Mesodermal cell (in vitro differentiated cells): Measurements from ENCODE around the gene KRT7.

Experiments
- H3K27ac ChIP-seq: 2 replicates; pipeline ENCODE4 v1.7.0; 2013; ENCODE audit warnings: mild to moderate bottlenecking, low read depth, low read length, moderate library complexity; ENCODE audit not compliant: severe bottlenecking
- H3K36me3 ChIP-seq: 2 replicates; pipeline ENCODE4 v1.7.1; 2013; ENCODE audit warnings: mild to moderate bottlenecking, low read length, moderate library complexity; ENCODE audit not compliant: control insufficient read depth, insufficient read depth
- H3K4me1 ChIP-seq: one replicate; pipeline ENCODE4 v1.7.1; 2013; ENCODE audit warnings: mild to moderate bottlenecking, low read length; ENCODE audit not compliant: insufficient read depth, control insufficient read depth, poor library complexity, severe bottlenecking
- H3K4me3 ChIP-seq: 2 replicates; pipeline ENCODE4 v1.7.0; 2013; ENCODE audit warnings: low read length, control low read depth, mild to moderate bottlenecking; ENCODE audit not compliant: insufficient read depth, poor library complexity, severe bottlenecking; ENCODE audit errors: extremely low read depth
- H3K9me3 ChIP-seq: 2 replicates; pipeline ENCODE4 v1.7.1; 2013; ENCODE audit warnings: mild to moderate bottlenecking, low read length, moderate library complexity; ENCODE audit not compliant: control insufficient read depth
- WGBS, 2 experiments: methylation state at CpG; one replicate each; pipeline ENCODE4 v1.1.5; 2013; ENCODE audit warnings: missing lambda C conversion rate in 2 of 2; ENCODE audit not compliant: insufficient coverage in 2 of 2; 5-methylcytosine and 5-hydroxymethylcytosine counted together

KRT7 gene

GRCh38 chr12:52200781-52201450 is 32.1 kb upstream of the KRT7 start:
- Histone ChIP-seq H3K9me3 (no peaks in the 10 kb centered on the region), H3K4me3 (no peak overlapping the region), H3K27ac (no peak overlapping the region), H3K4me1 (peaks cover 36% of the 10 kb centered on the region), H3K36me3 (no peaks in the 10 kb centered on the region)
- WGBS, 2 experiments, result 73 to 80% methylated on average over 8 to 12 of the region's 15 CpGs

DNA sequence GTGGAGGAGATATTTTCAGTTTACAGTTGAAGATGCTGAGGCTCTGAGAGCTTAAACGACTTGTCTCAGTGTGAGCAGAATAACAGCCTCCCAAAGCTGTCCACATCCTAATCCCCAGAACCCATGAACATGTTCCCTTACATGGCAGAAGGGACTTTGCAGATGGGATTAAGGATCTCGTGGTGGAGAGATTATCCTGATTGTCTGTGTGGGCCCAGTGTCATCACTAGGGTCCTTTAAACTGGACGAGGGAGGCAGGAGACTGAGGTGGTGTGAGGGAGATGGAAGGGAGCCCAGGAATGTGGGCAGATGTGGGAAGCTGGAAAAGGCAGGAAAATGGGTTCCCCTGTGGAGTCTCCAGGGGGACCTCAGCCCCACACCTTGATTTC is 31.6 kb upstream of the KRT7 start:
- Histone ChIP-seq H3K4me1 (peaks cover 36% of the 10 kb centered on the region), H3K9me3 (no peaks in the 10 kb centered on the region), H3K4me3 (no peak overlapping the region), H3K27ac (no peak overlapping the region), H3K36me3 (no peaks in the 10 kb centered on the region)
- 55 to 90% methylated on average over 1 to 2 of the region's 3 CpGs for WGBS, 2 experiments

DNA sequence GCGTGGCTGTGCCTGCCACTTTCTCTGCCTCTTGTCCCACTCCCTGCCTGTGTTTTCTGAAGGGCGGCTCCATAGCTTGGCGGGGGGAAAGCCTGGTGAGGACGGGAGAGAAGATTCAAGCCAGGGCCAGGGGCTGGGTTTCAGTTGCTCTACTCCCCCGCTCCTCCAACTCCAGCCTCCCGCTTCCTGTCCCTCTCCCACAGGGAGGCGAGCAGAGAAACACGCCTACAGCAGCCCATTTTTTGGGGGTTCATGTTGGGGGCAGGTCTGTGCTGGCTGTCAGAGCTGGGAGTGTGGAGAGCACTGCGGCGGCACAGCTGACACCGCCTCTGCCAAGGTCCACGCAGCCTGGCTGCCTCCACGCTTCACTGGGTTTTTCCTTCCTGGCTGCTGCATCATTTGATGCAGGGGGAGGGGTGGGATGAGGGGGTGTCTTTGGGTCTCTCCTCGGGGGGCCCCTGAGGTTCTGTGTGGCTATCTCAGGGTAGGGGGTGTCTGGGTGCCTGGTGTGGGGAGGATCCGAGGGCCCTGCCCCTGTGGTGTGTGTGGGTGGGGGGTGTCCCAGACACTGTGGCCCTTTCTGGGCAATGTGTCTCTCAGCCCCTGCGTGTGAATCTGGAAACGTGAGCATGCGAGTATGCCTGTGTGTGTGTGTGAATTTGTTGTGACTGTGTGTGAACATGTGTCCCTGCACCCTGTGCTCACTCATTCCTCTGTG is 30.5 kb upstream of the KRT7 start:
- no peak overlapping the region for H3K4me3 ChIP-seq

DNA sequence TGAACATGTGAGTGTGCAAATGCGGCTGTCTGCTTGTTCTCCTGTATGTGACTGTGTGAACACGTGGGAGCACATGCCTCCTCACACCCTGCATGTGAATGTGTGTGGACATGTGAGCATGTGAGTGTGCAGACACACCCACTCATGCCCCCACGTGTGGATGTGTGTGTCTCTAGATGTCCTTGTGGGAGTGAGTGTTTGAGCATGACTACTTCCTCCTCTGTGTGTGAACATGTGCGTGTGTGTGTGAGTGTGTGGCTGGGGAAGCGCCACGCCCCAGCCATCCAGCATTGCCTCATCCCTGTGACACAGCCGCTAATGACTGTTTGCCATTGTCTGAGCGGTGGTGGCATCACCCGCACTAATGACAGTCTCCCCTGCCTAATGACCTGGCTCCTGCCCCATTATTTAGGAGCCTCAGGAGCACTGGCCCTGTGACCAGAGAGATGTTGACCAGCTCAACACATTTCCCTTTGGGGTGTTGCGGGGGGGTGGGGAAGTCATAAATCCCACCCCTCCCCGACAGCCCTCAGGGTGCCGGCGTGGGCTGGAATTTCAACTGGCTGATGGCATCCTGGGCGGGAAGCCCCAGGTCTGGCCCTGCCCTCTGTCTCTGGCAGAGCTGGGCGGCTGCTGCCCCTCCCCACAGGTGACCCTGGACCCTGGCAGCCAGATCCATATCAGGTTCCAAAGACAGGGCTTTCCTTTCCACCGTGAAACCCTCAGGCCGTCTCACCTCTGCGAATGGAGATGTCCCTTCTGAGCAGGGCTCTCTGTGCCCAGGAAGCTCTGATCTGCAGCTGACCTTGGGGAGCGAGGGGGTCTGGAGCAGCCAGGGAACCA is 29.7 kb upstream of the KRT7 start:
- WGBS, 2 experiments, result 79 to 87% methylated on average over 11 to 12 of the region's 19 CpGs
- H3K9me3 ChIP-seq, result no peaks in the 10 kb centered on the region
- H3K36me3 ChIP-seq, result no peaks in the 10 kb centered on the region
- H3K4me1 ChIP-seq, result peaks cover 36% of the 10 kb centered on the region
- no peak overlapping the region for H3K4me3 ChIP-seq
- peak overlapping the region; percentile 36 for H3K27ac ChIP-seq

More for the DNA sequence above, 30.5 kb upstream of the KRT7 start:
- Histone ChIP-seq H3K4me1 (peaks cover 36% of the 10 kb centered on the region), H3K9me3 (no peaks in the 10 kb centered on the region), H3K27ac (peak overlapping the region; percentile 36), H3K36me3 (no peaks in the 10 kb centered on the region)
- WGBS, 2 experiments, result 81 to 82% methylated on average over 6 to 12 of the region's 18 CpGs

DNA sequence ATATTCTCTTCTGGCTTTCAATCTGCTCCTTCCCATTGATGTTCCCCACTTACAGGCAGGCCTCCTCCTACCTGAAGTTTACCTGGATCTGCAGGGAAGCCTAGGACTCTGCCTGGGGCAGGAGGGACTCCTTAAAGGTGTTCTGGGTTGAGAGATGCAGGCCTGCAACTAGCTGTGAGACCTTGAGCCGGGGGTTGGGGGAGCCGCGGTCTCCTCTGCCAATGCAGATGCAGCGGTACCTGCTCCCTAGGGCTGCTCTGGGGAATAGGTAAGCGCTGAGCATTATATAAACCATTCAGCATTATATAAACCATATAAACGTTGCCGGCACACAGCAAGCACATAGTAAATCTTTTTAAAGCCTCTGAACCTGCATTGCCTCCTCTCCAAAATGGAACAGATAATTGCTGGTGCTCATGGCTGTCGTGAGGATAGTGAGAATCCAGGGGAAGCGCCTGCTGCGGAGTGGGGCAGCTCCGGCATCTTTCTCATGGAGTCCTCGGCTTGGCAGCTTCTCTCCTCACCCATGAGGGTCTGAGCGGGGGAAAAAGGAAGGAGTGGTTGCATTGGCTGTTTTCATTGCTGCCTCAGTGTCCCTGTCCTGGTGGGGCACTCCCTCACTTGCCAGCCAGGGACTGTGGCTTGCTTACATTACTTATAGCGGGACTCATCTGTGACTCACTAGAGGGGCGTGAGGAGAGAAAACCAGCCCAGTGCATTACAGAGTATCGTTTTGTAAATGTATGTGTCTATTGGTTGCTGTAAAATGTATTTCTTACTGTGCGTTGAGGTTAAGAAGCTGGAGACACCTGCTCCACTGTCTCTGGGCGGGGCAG is 28.7 kb upstream of the KRT7 start:
- 83 to 89% methylated on average over 7 to 8 of the region's 18 CpGs for WGBS, 2 experiments
- H3K4me3 ChIP-seq, result no peak overlapping the region
- H3K27ac ChIP-seq, result no peak overlapping the region
- no peaks in the 10 kb centered on the region for H3K36me3 ChIP-seq
- H3K9me3 ChIP-seq, result no peaks in the 10 kb centered on the region
- peaks cover 42% of the 10 kb centered on the region for H3K4me1 ChIP-seq

DNA sequence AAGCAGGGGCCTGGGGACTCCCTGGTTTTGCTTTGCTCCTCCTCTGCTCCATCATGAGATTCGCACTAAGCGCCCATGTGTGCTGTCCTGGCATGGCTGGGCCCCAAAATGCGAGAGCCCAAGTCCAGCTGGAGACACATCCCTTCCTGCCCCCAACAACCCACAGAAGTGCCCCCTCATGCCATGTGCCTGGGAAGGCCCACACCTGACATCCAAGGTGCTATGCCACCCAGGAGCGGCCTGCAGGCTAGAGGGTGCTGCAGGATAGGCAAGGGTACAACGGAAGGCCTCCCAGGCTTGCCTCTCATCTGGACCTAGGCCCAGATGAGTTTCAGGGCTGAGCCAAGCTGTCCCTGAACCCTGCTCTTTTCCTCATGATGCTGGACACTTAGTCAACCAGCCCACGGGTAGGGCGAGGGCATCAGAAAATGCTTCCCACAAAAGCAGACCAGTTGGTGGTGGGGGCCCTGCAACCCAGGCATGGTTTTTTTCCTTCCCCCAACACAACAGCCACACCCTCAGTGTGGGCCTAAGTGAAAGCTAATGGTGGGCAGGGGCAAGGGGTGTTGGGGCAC is 28.0 kb upstream of the KRT7 start:
- 92% methylated on average over 6 to 7 of the region's 7 CpGs for WGBS, 2 experiments
- peaks cover 43% of the 10 kb centered on the region for H3K4me1 ChIP-seq
- H3K36me3 ChIP-seq, result no peaks in the 10 kb centered on the region
- no peaks in the 10 kb centered on the region for H3K9me3 ChIP-seq
- no peak overlapping the region for H3K27ac ChIP-seq
- no peak overlapping the region for H3K4me3 ChIP-seq

DNA sequence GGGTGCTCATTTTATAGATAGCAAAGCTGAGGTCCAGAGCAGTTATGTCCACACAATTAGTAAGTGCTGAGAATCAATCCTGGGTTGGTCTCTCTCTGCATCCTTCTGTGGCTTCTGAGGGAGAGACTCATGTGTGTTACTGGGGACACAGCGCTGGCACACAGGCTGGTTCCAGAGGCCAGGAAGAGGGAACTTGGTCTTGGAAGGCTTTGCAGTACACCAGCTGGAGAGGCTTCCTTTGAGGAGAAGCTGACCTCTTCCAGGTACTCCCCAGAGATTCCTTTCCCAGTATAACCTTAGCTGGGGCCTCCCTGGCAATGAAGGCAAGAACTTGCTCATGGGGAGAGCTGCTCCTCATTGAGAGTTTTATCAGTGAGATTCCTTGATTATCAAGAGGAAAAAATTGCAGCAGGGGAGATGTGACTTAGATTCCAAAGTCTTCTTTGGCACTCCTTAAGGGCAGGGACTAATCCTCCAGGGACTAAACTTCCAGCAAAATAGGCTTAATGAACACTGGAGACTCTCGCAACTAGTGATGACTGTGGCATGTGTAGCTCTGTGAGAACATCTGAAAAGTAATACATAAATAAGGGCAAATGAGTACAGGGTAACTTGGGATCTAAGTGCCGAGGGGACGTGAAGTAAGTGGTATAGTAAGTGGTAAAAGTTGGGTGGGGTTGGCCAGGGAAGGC is 27.3 kb upstream of the KRT7 start:
- peaks cover 42% of the 10 kb centered on the region for H3K4me1 ChIP-seq
- no peak overlapping the region for H3K27ac ChIP-seq
- no peak overlapping the region for H3K4me3 ChIP-seq
- 95 to 100% methylated on average over 4 of the region's 4 CpGs for WGBS, 2 experiments
- H3K9me3 ChIP-seq, result no peaks in the 10 kb centered on the region
- H3K36me3 ChIP-seq, result no peaks in the 10 kb centered on the region

DNA sequence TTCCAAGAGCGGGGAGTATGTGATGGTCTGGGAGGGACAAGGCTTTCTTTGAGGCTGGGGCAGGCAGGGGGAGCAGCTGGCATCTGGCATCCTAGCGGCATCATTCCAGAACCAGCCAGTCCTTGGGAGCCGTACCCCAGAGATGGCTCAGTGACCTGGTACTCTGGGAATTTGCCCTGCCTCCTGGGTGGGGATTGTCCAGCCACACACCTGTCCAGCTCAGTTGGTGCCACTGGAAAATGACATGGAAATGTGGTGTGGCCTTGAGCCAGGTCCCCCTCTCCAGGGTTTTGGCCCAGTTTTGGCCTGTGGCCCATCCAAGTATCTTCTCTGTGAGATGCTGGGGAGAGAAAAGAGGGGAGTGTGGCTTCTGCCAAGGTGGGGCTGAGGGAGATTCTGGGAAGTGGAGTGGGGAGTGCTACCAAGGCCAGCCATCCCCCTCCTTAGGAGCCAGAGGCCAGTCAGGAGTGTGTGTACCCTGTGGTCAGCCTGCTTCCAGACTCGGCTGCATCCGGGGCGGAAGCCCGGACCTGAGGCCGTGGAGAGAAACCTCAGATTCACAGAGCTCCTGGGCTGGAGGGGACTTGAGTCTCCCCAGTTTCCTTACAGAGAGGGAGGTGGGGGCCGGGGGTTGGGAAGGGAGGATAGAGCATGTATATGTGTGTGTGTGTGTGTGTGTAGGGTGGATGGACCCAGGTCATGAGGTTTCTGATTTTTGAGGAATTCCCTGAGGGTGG is 26.6 kb upstream of the KRT7 start:
- H3K4me1 ChIP-seq, result peaks cover 36% of the 10 kb centered on the region
- WGBS, 2 experiments, result 91 to 98% methylated on average over 7 to 9 of the region's 9 CpGs

DNA sequence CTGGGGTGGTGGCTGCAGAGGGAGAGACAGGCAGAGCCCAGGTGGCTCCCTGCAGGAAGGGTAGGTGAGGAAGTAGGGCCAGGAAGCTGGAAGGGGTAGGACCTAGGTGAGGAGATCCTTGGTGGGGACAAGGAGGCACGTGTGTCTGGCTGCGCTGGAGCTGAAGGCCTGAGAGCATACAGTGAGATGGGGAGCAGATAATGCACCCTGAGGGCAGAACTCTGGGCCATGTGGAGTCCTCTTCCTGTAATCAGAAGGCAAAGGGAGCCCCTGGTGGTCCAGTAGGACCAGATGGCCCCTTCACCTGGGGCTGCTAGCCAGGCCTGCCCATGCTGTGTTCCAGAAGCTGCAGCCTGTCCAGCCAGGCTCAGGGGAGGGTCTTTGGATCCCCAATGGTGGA is 25.9 kb upstream of the KRT7 start:
- Histone ChIP-seq H3K9me3 (no peaks in the 10 kb centered on the region), H3K27ac (no peak overlapping the region), H3K36me3 (no peaks in the 10 kb centered on the region), H3K4me3 (no peak overlapping the region), H3K4me1 (peaks cover 34% of the 10 kb centered on the region)
- WGBS, 2 experiments, result 90 to 100% methylated on average over 1 to 2 of the region's 2 CpGs

More for the DNA sequence above, 26.6 kb upstream of the KRT7 start:
- Histone ChIP-seq H3K4me3 (no peak overlapping the region), H3K9me3 (no peaks in the 10 kb centered on the region), H3K36me3 (no peaks in the 10 kb centered on the region), H3K27ac (no peak overlapping the region)
